Measurements from ENCODE around the gene LRRC45.
A peak's percentile ranks its signal among the peaks of the same experiment; 100 is the strongest.

The LRRC45 gene

GRCh38 chr17:81991684-81992305 is 31.3 kb upstream of the LRRC45 start:
- H3K4me3 ChIP-seq, result peak overlapping the region; percentile 10 to 38
- no peaks in the 10 kb centered on the region for H3K27me3 ChIP-seq
- H3K27ac ChIP-seq, result peak overlapping the region in 1 of 2 donors; percentile 49
- no peaks in the 10 kb centered on the region for H3K9me3 ChIP-seq
- H3K4me1 ChIP-seq, result peaks cover 0 to 21% (median 18%) of the 10 kb centered on the region in 4 donors
- intact Hi-C loops (cut with DNase I; ENCODE audit: low total_unique reads), result no loop called here
- DNase-seq, result peak; percentile 45 to 85
- no peak for TF ChIP-seq CTCF (IDR thresholded peaks at IDR 0.05)
- peaks cover 0 to 47% (median 11%) of the 10 kb centered on the region in 3 donors for H3K36me3 ChIP-seq

GRCh38 chr17:81992306-81993102 is 30.6 kb upstream of the LRRC45 start:
- peak overlapping the region; percentile 10 to 38 for H3K4me3 ChIP-seq

GRCh38 chr17:81993729-81994592 is 29.1 kb upstream of the LRRC45 start:
- H3K4me3 ChIP-seq, result no peak overlapping the region
- no peak for TF ChIP-seq CTCF (IDR thresholded peaks at IDR 0.05)
- H3K4me1 ChIP-seq, result peaks cover 0 to 21% (median 18%) of the 10 kb centered on the region in 4 donors
- H3K9me3 ChIP-seq, result no peaks in the 10 kb centered on the region
- peak in 1 of 2 donors; percentile 64 for DNase-seq
- H3K27ac ChIP-seq, result no peak overlapping the region
- peaks cover 0 to 35% (median 7%) of the 10 kb centered on the region in 3 donors for H3K36me3 ChIP-seq
- H3K27me3 ChIP-seq, result no peaks in the 10 kb centered on the region
- intact Hi-C loops (cut with DNase I; ENCODE audit: low total_unique reads), result no loop called here

More at GRCh38 chr17:81992306-81993102, 30.6 kb upstream of the LRRC45 start:
- Histone ChIP-seq H3K27ac (peak overlapping the region in 1 of 2 donors; percentile 49), H3K4me1 (peaks cover 0 to 21% (median 18%) of the 10 kb centered on the region in 4 donors), H3K9me3 (no peaks in the 10 kb centered on the region), H3K36me3 (peaks cover 0 to 47% (median 7%) of the 10 kb centered on the region in 3 donors), H3K27me3 (no peaks in the 10 kb centered on the region)
- intact Hi-C loops (cut with DNase I; ENCODE audit: low total_unique reads), result no loop called here
- DNase-seq, result no peak
- TF ChIP-seq CTCF (IDR thresholded peaks at IDR 0.05), result no peak

GRCh38 chr17:81994593-81995462 is 28.3 kb upstream of the LRRC45 start:
- Histone ChIP-seq H3K9me3 (no peaks in the 10 kb centered on the region), H3K4me1 (peaks cover 0 to 21% (median 18%) of the 10 kb centered on the region in 4 donors), H3K27me3 (no peaks in the 10 kb centered on the region), H3K36me3 (peaks cover 0 to 30% (median 7%) of the 10 kb centered on the region in 3 donors), H3K27ac (no peak overlapping the region), H3K4me3 (no peak overlapping the region)
- no peak for TF ChIP-seq CTCF (IDR thresholded peaks at IDR 0.05)
- intact Hi-C loops (cut with DNase I; ENCODE audit: low total_unique reads), result no loop called here
- no peak for DNase-seq
